PFSK-1 (cell line): ENCODE measurements around the gene ITPKB.

ENCODE experiments used
- FOXP2 ChIP-seq: optimal IDR thresholded peaks from 2 replicates; pipeline ENCODE3; 2011; ENCODE audit warnings: borderline replicate concordance, control low read depth, inconsistent platforms; ENCODE audit not compliant: insufficient read depth; ENCODE audit errors: extremely low read length, extremely low read depth
- POLR2AphosphoS5 ChIP-seq: IDR thresholded peaks from 2 replicates; pipeline ENCODE4 v1.6.1; 2012; ENCODE audit warnings: low read depth, mild to moderate bottlenecking, control low read depth, low read length, moderate library complexity
- SIN3A ChIP-seq: IDR thresholded peaks from 2 replicates; pipeline ENCODE4 v1.6.1; 2012; ENCODE audit warnings: mild to moderate bottlenecking, low read length, moderate library complexity, borderline replicate concordance; ENCODE audit not compliant: insufficient read depth
- TAF1 ChIP-seq: IDR thresholded peaks from 2 replicates; pipeline ENCODE4 v1.6.1; 2012; ENCODE audit warnings: low read length, control low read depth, borderline replicate concordance; ENCODE audit not compliant: insufficient read depth
- TF ChIP-seq, protein P1 (sequence below), 2 experiments: IDR thresholded peaks; 2 replicates each; pipeline versions ENCODE4 v1.6.1 to v1.8.0; 2011 to 2012; ENCODE audit warnings: low read depth in 2 of 2, low read length in 2 of 2, control low read depth in 1 of 2, inconsistent platforms in 1 of 2, mild to moderate bottlenecking in 1 of 2, moderate library complexity in 1 of 2; ENCODE audit not compliant: insufficient read depth in 1 of 2

The ITPKB gene

DNA sequence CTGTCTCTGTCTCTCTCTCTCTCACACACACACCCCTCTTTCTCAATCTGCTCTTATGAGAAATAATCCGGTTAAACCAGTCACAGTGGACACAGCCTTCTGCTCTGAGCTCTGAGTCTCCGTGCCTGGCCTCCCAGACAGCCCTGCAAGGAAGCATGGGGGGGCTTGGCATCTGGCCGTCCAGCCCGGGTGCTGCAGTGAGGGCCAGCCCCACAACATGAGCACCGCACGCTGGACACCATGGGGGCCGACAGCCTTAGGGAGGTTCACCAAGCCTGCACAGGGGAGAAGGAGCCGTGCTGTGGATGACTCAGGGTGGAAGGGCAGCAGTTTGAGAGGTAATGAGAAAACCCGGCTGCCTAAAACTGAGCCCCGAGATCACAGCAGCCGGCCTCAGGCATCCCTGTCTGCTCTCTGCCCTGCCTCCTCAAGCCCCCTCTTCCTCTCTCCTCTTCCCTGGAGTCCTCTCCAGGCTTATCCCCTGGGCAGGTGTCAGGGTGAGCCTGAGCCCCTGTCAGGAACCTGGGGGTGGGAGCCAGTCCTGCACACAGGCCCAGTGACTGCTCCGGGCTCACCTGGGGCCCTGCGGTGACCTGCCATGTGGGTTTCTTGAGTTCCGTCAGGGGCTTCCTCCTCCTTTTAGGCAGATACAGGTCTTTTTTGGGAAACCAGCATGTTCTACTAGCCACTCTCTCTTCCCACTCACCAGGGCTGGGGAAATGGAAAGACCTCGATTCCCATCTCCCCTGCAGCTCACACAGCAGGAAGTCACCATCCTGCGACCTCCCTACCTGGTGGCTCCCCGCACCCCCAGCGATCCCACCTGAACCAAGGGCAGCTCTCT, 92.8 kb downstream of the ITPKB start:
- TF ChIP-seq, protein P1, sequence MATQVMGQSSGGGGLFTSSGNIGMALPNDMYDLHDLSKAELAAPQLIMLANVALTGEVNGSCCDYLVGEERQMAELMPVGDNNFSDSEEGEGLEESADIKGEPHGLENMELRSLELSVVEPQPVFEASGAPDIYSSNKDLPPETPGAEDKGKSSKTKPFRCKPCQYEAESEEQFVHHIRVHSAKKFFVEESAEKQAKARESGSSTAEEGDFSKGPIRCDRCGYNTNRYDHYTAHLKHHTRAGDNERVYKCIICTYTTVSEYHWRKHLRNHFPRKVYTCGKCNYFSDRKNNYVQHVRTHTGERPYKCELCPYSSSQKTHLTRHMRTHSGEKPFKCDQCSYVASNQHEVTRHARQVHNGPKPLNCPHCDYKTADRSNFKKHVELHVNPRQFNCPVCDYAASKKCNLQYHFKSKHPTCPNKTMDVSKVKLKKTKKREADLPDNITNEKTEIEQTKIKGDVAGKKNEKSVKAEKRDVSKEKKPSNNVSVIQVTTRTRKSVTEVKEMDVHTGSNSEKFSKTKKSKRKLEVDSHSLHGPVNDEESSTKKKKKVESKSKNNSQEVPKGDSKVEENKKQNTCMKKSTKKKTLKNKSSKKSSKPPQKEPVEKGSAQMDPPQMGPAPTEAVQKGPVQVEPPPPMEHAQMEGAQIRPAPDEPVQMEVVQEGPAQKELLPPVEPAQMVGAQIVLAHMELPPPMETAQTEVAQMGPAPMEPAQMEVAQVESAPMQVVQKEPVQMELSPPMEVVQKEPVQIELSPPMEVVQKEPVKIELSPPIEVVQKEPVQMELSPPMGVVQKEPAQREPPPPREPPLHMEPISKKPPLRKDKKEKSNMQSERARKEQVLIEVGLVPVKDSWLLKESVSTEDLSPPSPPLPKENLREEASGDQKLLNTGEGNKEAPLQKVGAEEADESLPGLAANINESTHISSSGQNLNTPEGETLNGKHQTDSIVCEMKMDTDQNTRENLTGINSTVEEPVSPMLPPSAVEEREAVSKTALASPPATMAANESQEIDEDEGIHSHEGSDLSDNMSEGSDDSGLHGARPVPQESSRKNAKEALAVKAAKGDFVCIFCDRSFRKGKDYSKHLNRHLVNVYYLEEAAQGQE (IDR thresholded peaks at IDR 0.05; ENCODE audit: insufficient read depth in 1 of 2, low read depth in 2 of 2, low read length in 2 of 2), result no peak
- TF ChIP-seq TAF1 (no peak), SIN3A (no peak), POLR2AphosphoS5 (no peak), FOXP2 (no peak)

DNA sequence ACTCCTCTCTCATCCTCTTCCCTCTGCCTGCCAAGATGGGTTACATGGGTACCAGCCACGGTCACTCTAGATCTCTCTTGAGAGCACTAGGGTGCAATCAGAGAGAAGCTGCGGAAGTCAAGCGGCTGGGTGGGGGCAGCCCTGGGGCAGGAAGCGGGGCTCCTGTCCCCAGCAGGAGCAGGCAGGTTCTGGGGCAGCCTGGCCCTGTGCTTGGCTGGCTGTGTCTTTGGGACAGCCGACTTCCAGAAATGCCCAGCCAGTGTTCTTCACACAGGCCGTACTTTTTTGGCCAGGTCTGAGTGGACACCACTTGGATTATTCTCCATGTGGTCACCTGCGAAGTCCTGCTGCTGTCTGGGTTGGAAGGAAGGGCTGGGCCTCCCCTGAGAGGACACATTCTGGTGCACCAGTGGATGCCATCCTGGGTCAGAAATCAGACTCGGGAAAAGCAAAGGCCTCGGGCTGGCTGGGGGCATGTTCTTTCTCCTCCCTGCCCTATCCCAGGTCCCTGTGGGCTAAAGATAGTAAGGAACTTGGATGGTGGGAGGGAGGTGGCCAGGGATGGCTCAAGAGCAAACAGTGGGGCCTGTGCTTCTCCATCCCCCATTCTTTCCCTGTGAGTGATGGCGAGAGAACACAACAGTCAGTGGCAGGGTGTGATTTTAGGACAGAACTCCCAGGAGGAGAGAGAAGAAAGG, 93.7 kb downstream of the ITPKB start:
- no peak for TF ChIP-seq FOXP2
- no peak for TF ChIP-seq POLR2AphosphoS5

DNA sequence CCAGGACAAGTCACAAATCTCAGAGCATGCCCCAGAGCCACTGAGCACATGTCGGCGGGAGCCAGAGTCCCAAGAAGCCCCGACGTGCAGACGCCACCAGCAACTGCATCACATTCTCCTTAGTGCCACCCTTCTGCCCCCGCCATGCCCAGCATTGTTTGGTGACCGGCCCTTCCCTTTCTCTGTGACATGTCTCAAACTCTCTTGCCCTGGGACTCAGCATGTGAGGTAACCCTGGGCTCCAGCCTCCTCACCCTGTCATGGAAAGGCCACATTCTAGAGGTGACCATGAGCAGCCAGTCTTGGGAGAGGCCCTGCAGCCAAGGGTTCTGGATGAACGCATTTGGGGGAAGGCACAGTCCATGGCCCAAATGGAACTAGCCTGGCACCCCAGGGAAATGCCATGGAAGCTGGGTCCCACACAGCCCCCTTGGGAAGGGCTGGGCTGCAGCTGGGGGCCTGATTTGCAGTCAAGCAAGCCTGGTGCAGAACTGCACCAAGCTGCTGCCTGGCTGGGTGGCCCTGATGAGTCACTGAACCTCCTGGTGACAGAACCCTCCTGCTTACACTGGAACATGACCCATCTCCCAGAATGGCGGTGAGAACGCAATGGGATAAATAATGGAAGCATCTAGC, 94.4 kb downstream of the ITPKB start:
- no peak for TF ChIP-seq FOXP2
- TF ChIP-seq SIN3A, result no peak
- TF ChIP-seq POLR2AphosphoS5, result no peak
- no peak for TF ChIP-seq TAF1
- TF ChIP-seq, protein P1 (IDR thresholded peaks at IDR 0.05; ENCODE audit: insufficient read depth in 1 of 2, low read depth in 2 of 2, low read length in 2 of 2), result no peak

DNA sequence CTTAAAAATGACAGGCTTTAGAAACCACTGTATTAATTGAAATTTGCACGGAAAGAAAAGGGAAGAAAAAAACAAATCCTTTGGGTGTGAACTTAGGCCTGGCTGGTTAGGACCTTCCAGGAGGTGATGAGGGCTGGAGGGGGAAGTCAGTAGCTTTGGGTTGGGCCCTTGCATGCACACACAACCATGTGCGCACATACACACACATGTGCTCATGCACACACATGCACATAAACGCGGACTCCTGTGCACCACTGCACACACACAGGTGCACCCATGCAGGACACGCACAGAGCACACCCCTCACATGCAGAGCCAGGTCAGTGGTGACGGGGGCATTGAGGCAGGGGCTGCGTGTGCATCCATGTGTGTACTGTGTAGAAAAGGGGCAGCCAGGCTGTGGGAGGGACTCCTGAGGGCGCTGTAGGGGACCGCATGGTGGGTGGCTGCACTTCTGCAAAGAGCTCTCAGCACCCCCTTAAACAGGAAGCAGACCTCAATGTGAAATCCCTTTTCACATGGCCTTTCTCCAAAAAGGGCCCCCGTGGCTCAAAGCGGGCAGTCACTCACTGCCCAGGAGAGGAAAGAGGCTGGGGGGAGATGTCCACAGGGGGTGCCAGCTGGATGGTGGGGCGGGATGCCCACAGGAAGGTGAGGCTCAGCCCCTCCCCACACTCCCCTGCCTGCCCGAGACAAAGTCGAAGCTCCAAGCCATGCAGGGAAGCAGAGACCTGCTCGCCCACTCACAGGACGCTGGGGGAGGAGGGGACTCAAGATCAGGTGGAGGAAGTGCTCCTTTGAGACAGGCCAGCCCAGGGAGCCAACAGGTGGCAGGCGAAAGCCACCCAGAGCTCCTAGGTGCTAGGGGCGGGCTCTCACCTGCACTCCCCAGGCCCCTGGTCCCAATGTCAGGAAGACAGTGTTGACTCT, 95.2 kb downstream of the ITPKB start:
- TF ChIP-seq, protein P1 (IDR thresholded peaks at IDR 0.05; ENCODE audit: insufficient read depth in 1 of 2, low read depth in 2 of 2, low read length in 2 of 2), result no peak
- TF ChIP-seq POLR2AphosphoS5, result no peak
- TF ChIP-seq TAF1, result no peak
- no peak for TF ChIP-seq SIN3A
- no peak for TF ChIP-seq FOXP2

DNA sequence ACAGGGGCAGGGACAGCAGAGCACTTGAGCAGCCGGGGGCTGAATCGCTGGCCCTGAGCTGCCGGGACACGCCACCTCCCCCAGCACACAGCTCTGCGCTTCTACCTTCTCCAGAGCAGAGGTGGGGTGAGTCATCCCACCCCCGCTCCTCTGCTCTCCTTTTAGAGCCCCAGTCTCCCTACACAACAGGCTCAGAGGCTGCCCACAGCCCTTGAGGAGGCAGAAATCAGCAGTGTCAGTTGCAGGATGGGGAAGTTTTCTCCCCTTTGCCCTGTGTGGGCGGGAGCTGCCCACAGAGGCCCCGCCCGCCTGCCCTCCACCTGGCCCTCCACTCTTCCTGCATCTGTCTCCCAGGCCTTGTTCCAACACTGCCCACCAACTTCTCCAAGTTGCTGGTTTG, 95.9 kb downstream of the ITPKB start:
- no peak for TF ChIP-seq POLR2AphosphoS5
- TF ChIP-seq, protein P1 (IDR thresholded peaks at IDR 0.05; ENCODE audit: insufficient read depth in 1 of 2, low read depth in 2 of 2, low read length in 2 of 2), result no peak
- no peak for TF ChIP-seq SIN3A
- TF ChIP-seq TAF1, result no peak
- TF ChIP-seq FOXP2, result no peak
